Keratinocyte (primary cell): ENCODE data around the gene FNBP1. TPM values are rescaled to one million over a fixed set of nuclear protein-coding genes. Genes with fewer than 3 reads are reported as not detected.
A peak's percentile ranks its signal among the peaks of the same experiment; 100 is the strongest.

Experiments used
- DNase-seq: peaks from one replicate; pipeline ENCODE4 v3.0.0-alpha.2; 2011; ENCODE audit warnings: low read depth, missing footprints, low spot score
- FAIRE-seq: peaks from 2 replicates; lab custom pipeline; 2011; peaks lifted over from hg19 to GRCh38; lab: Jason Lieb, UNC
- H2AFZ ChIP-seq: 2 replicates; pipeline ENCODE4 v1.6.0; 2012; ENCODE audit warnings: low read length, control low read depth, inconsistent platforms; ENCODE audit not compliant: control insufficient read depth
- H3K27ac ChIP-seq: 2 replicates; pipeline ENCODE4 v1.5.1; 2011; ENCODE audit warnings: low read length; ENCODE audit not compliant: control insufficient read depth, insufficient read depth
- H3K27me3 ChIP-seq: 3 replicates; pipeline ENCODE4 v1.6.0; 2011; ENCODE audit warnings: low read length; ENCODE audit not compliant: control insufficient read depth, insufficient read depth; ENCODE audit errors: extremely low read depth
- H3K36me3 ChIP-seq, 2 experiments: 2 replicates in 1 of 2; 3 replicates in 1 of 2; pipeline ENCODE4 v1.5.1; 2011; ENCODE audit warnings: low read length in 2 of 2, mild to moderate bottlenecking in 1 of 2; ENCODE audit not compliant: control insufficient read depth in 2 of 2, insufficient read depth in 2 of 2; ENCODE audit errors: extremely low read depth in 1 of 2
- H3K4me1 ChIP-seq: 3 replicates; pipeline ENCODE4 v1.5.1; 2011; ENCODE audit warnings: low read length; ENCODE audit not compliant: control insufficient read depth, insufficient read depth; ENCODE audit errors: extremely low read depth
- H3K4me2 ChIP-seq: 3 replicates; pipeline ENCODE4 v1.6.0; 2011; ENCODE audit warnings: low read depth, low read length; ENCODE audit not compliant: control insufficient read depth, insufficient read depth; ENCODE audit errors: extremely low read depth
- H3K4me3 ChIP-seq, 3 experiments: fragments of 200-600 bp in 1 of 3; sonication (generic) in 1 of 3; 2 replicates in 2 of 3; 3 replicates in 1 of 3; pipeline ENCODE4 v1.5.1; 2011 to 2016; ENCODE audit warnings: low read length in 3 of 3, mild to moderate bottlenecking in 3 of 3, control low read depth in 2 of 3, inconsistent platforms in 1 of 3, low read depth in 1 of 3, mixed read lengths in 1 of 3, mixed run types in 1 of 3, moderate library complexity in 1 of 3; ENCODE audit not compliant: control insufficient read depth in 2 of 3, insufficient read depth in 2 of 3; ENCODE audit errors: extremely low read depth in 1 of 3
- H3K79me2 ChIP-seq: 2 replicates; pipeline ENCODE4 v1.6.0; 2012; ENCODE audit warnings: low read length; ENCODE audit not compliant: control insufficient read depth, insufficient read depth
- H3K9ac ChIP-seq: 3 replicates; pipeline ENCODE4 v1.6.0; 2011; ENCODE audit warnings: low read length; ENCODE audit not compliant: control insufficient read depth, insufficient read depth; ENCODE audit errors: extremely low read depth
- H3K9me1 ChIP-seq: 3 replicates; pipeline ENCODE4 v1.6.0; 2011; ENCODE audit warnings: low read length; ENCODE audit not compliant: control insufficient read depth, insufficient read depth; ENCODE audit errors: extremely low read depth
- H3K9me3 ChIP-seq: 2 replicates; pipeline ENCODE4 v1.5.1; 2012; ENCODE audit warnings: low read depth, low read length; ENCODE audit not compliant: control insufficient read depth
- H4K20me1 ChIP-seq: 3 replicates; pipeline ENCODE4 v1.6.0; 2011; ENCODE audit warnings: low read length; ENCODE audit not compliant: control insufficient read depth, insufficient read depth; ENCODE audit errors: extremely low read depth
- EZH2 ChIP-seq: IDR thresholded peaks from one replicate; pipeline ENCODE4 v1.6.1; 2012; ENCODE audit warnings: inconsistent platforms, mild to moderate bottlenecking, low read length, moderate library complexity
- dilution Hi-C: fragments of 300-500 bp; cut with MboI; formaldehyde crosslinking; loops from one replicate; pipeline ENCODE4 v1.7.0; 2020; ENCODE audit warnings: low sequenced_read_pairs; ENCODE audit not compliant: extremely low pct_ligation_motif_present
- polyA plus RNA-seq, 5 experiments: library from polyadenylated mRNA; depleted of rRNA in 3 of 5; stranded (reverse) in 3 of 5; stranded (forward) in 1 of 5; unstranded in 1 of 5; fragments of >200 nt; gene quantifications; 1 replicate in 1 of 5; 2 replicates in 3 of 5; 3 replicates in 1 of 5; pipeline versions ENCODE4 v1.2.1 to v1.2.3, GENCODE V29; 2011 to 2012; ENCODE audit warnings: missing spikeins in 2 of 5, low read depth in 1 of 5, low replicate concordance in 1 of 5
- TF ChIP-seq, protein P1 (sequence below), 3 experiments: IDR thresholded peaks in 1 of 3; conservative IDR thresholded peaks in 1 of 3; optimal IDR thresholded peaks in 1 of 3; 2 replicates in 2 of 3; 3 replicates in 1 of 3; pipeline versions ENCODE3 to v1.5.1; 2011; ENCODE audit warnings: low read length in 3 of 3, mild to moderate bottlenecking in 3 of 3, moderate library complexity in 2 of 3, control low read depth in 1 of 3, inconsistent platforms in 1 of 3; ENCODE audit not compliant: insufficient read depth in 2 of 3; ENCODE audit errors: extremely low read depth in 1 of 3

Gene FNBP1
- polyA plus RNA-seq, 1 donor (not counting 4 experiments of a cell fraction or from before 2014, with no cell fraction given), result 9.6 TPM

- no peaks in the 10 kb centered on the region for H4K20me1 ChIP-seq
- TF ChIP-seq, protein P1, sequence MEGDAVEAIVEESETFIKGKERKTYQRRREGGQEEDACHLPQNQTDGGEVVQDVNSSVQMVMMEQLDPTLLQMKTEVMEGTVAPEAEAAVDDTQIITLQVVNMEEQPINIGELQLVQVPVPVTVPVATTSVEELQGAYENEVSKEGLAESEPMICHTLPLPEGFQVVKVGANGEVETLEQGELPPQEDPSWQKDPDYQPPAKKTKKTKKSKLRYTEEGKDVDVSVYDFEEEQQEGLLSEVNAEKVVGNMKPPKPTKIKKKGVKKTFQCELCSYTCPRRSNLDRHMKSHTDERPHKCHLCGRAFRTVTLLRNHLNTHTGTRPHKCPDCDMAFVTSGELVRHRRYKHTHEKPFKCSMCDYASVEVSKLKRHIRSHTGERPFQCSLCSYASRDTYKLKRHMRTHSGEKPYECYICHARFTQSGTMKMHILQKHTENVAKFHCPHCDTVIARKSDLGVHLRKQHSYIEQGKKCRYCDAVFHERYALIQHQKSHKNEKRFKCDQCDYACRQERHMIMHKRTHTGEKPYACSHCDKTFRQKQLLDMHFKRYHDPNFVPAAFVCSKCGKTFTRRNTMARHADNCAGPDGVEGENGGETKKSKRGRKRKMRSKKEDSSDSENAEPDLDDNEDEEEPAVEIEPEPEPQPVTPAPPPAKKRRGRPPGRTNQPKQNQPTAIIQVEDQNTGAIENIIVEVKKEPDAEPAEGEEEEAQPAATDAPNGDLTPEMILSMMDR (optimal IDR thresholded peaks at IDR 0.05 in 1 of 3, IDR thresholded peaks at IDR 0.05 in 1 of 3, conservative IDR thresholded peaks at IDR 0.05 in 1 of 3; ENCODE audit: extremely low read depth in 1 of 3, insufficient read depth in 2 of 3, low read length in 3 of 3), result no peak
- no peak for TF ChIP-seq EZH2
- H3K9me3 ChIP-seq, result no peaks in the 10 kb centered on the region
- peaks cover 2% of the 10 kb centered on the region for H3K9me1 ChIP-seq
- peak overlapping the region; percentile 29 for H3K4me2 ChIP-seq
- no peak overlapping the region for H3K27ac ChIP-seq
- H3K9ac ChIP-seq, result no peak overlapping the region
- FAIRE-seq, result no peak
- no peak overlapping the region for H3K4me3 ChIP-seq
- no peak for DNase-seq
- H3K79me2 ChIP-seq, result peaks cover 13% of the 10 kb centered on the region
- peaks cover 29% of the 10 kb centered on the region for H3K4me1 ChIP-seq
- no peak overlapping the region for H2AFZ ChIP-seq
- dilution Hi-C loops, result no loop called here
- H3K27me3 ChIP-seq, result no peaks in the 10 kb centered on the region
- H3K36me3 ChIP-seq, result no peaks in the 10 kb centered on the region
Observed at GRCh38 chr9:130029223-130029973, 13.6 kb downstream of the FNBP1 start.

DNA sequence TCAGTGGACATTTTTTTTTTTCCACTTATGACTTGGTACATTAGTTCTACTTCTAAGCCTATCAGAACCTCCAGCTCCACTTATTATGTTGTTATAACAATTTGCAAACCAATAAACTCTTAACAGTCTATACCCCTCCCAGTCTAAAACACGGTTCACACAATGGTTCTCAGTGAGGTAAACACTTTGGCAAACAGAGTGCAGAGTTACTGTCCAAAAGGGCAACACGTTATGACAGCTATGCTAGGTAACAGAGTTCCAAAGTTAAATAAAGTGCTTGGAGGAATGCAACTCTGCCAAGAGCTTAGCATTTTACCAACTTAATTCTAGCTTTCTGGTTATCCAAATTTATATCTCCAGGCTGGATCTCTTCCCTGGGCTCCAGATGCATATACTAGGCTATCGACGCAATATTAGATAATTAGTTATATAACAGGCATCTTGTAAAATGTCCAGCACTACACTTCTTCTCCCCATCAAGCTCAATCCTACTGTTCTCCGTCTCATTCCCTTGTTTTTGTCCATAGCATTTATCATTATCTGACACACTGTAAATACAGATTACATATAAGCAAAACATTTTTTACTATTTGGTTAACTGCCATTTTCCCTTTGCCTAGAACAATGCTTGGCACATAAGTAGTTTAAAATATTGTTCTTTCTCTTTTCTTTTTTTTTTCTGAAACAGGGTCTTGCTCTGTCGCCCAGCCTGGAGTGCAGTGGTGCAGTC, 14.3 kb downstream of the FNBP1 start:
- Histone ChIP-seq H3K4me2 (peak overlapping the region; percentile 29), H3K4me1 (peaks cover 30% of the 10 kb centered on the region), H3K9ac (no peak overlapping the region), H3K79me2 (peaks cover 15% of the 10 kb centered on the region), H3K9me1 (peaks cover 2% of the 10 kb centered on the region), H3K27me3 (no peaks in the 10 kb centered on the region), H3K9me3 (no peaks in the 10 kb centered on the region), H3K27ac (no peak overlapping the region), H4K20me1 (peaks cover 1% of the 10 kb centered on the region), H2AFZ (no peak overlapping the region), H3K4me3 (no peak overlapping the region), H3K36me3 (no peaks in the 10 kb centered on the region)
- TF ChIP-seq, protein P1 (optimal IDR thresholded peaks at IDR 0.05 in 1 of 3, IDR thresholded peaks at IDR 0.05 in 1 of 3, conservative IDR thresholded peaks at IDR 0.05 in 1 of 3; ENCODE audit: extremely low read depth in 1 of 3, insufficient read depth in 2 of 3, low read length in 3 of 3), result no peak
- TF ChIP-seq EZH2, result no peak
- dilution Hi-C loops, result no loop called here
- no peak for FAIRE-seq
- no peak for DNase-seq
